HG02981 (cell line): ENCODE results near the gene FBXO38.
A peak's percentile ranks its signal among the peaks of the same experiment; 100 is the strongest.

Experiments used
- ATAC-seq: cut with Tn5 transposase; IDR thresholded peaks from one replicate; pipeline ENCODE4 v1.9.1; 2021; ENCODE audit warnings: mild to moderate bottlenecking, moderate library complexity; ENCODE audit not compliant: unreplicated experiment

FBXO38 gene

DNA sequence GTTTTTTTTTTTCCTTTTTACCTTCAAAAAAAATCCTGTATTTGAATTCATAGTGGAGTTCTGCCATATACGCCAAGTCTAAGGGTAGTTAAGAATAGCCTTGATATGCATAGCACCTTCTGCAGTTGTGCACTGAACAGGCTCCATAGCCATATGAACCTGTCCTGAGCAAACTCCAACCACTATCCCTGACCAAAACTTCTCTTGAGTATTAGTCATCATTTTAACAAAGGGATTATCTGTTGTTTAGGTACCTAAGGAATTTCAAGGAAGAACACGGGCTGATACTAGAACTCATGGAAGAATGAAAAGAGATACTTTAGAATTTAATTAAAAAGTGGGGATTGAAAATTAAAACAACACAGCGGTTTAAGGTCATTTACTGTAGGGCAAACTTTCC is 1.9 kb upstream of the FBXO38 start:
- no peak for ATAC-seq

DNA sequence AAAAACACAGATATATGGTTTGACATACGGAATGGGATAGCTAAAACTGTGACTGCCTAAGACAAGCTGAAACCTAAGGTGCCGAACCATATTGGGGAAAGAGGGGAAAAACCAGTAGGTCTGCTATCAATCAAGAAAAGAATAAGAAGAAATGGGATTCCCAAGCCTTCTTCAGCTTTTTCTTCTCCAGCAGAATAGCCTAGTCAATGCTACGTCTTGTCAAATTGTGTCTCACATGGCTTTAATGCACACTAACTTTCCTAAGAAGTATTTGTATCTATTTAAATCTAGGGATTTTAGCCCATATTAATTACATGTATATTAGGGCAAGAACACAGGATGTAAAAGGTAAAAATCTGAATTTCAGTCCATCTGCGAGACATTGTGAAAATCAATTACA is 797 bp upstream of the FBXO38 start:
- ATAC-seq = no peak

DNA sequence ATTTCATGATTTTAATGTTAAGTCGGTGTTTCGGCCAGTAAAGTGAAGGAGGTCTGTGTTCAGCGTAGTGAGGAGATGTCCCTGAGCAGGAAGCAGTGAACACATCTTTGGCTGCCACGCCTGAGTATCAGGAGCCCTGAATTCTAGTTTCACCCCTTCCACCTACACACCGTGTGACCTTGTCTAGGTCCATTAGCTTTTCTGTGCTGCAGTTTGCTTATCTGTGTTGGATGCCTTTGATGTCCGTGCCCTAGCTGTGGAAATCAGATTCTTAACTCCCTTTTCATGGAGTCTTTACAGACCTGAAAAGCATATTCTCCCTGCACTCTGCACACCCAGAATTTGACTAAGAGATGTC is 601 bp downstream of the FBXO38 start:
- ATAC-seq = peak; percentile 14

GRCh38 chr5:148385094-148385493 is 1.3 kb downstream of the FBXO38 start:
- no peak for ATAC-seq

- ATAC-seq = no peak
Observed at GRCh38 chr5:148386041-148386440, 2.3 kb downstream of the FBXO38 start.

DNA sequence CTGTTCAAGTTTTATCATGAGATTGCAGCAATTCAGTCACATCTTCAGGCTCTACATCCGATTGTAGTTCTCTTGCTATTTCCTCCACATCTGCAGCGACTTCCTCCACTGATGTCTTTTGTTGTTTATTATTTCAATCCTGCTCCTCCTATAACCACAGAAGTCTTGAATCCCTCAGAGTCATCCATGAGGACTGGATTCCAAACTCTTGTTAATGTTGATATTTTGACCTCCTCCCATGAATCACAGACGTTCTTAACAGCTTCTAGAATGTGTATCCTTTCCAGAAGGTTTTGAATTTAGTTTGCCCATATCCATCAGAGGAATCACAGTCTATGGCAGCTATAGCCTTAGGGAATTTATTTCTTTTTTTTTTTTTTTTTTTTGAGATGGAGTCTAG is 3.6 kb downstream of the FBXO38 start:
- ATAC-seq = no peak

GRCh38 chr5:148388696-148389095 is 4.9 kb downstream of the FBXO38 start:
- no peak for ATAC-seq

- ATAC-seq = no peak
Observed at GRCh38 chr5:148390914-148391313, 7.2 kb downstream of the FBXO38 start.

GRCh38 chr5:148391422-148391821 is 7.7 kb downstream of the FBXO38 start:
- no peak for ATAC-seq

- ATAC-seq = no peak
Observed at GRCh38 chr5:148393390-148393741, 9.6 kb downstream of the FBXO38 start.

DNA sequence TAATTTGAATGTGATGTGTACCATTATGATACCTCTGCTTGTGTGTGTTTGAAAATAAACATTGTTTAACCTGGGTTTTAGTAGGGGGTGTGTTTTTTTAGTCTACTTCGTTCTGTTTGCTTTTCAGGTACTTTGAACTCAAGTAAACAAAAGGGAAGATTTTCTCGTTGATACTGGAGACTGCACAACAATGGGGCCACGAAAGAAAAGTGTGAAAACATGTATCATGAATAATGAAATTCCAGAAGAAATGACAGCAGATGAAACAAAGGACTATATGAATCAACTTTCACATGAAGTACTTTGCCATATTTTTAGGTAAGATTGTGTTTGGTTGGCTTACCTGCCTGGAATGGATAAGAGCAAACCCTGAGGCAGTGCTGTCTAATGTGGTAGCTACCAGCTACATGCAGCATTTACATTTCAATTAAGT is 10.8 kb downstream of the FBXO38 start:
- no peak for ATAC-seq

DNA sequence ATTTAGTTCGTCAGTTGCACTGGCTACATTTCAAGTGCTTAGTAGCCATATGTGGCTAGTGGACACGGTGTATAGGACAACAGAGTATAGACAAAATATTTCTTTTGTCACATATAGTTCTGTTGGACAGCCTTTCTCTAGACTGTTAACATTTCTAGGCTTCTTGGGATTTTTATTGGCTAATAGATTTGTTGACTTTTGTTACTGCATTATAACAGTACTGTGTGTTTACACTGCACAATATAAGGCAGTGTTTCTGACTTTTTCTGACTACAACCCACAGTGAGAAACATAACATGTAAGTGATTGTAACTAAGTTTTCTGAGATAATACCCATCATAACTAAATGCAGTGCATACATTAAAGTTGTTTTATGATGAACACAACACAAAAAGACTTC is 11.3 kb downstream of the FBXO38 start:
- ATAC-seq = no peak

- ATAC-seq = no peak
Observed at GRCh38 chr5:148397968-148398595, 14.3 kb downstream of the FBXO38 start.

GRCh38 chr5:148398698-148399121 is 15.0 kb downstream of the FBXO38 start:
- ATAC-seq = no peak

DNA sequence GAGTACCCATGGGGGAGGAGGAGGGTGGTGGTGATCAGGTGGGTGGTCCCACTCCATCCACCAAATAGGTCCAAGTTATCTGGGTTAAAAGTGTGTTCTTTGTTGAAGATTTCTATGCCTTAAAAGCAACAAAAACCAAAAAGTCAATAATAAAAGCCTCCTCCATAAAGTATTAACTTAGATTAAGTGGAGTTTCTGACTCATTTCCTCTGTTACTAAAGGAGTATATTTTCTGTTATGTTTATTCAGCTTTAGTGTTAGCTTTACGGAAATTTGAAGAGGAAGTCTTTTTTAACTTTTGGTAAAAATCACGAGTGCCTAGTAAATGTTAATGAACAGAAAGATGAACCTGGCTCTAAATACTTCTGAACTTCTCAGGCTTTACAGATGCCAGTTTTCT is 17.8 kb downstream of the FBXO38 start:
- ATAC-seq = no peak

DNA sequence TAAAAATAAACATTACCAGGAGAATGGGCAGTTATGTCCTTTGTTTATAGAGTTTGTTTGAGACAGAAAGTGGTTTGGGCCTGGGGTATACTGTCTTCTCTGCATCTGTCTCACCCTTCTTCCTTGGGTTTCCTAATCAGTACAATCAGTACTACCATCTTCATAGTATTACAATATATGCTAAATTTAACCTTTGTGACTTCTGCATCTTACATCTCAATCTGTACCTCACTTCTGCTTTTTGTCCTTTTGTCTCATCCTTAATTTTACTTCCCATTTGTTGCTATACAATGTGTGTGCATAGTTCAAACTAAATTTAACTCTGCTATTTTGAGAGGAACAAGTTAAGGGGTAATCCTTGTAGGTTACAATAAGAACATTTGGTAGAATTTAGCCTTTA is 19.6 kb downstream of the FBXO38 start:
- peak; percentile 77 for ATAC-seq

- no peak for ATAC-seq
Observed at GRCh38 chr5:148406406-148406805, 22.6 kb downstream of the FBXO38 start.

- no peak for ATAC-seq
Observed at GRCh38 chr5:148408092-148408491, 24.3 kb downstream of the FBXO38 start.

- ATAC-seq = no peak
Observed at GRCh38 chr5:148412124-148412523, 28.4 kb downstream of the FBXO38 start.

DNA sequence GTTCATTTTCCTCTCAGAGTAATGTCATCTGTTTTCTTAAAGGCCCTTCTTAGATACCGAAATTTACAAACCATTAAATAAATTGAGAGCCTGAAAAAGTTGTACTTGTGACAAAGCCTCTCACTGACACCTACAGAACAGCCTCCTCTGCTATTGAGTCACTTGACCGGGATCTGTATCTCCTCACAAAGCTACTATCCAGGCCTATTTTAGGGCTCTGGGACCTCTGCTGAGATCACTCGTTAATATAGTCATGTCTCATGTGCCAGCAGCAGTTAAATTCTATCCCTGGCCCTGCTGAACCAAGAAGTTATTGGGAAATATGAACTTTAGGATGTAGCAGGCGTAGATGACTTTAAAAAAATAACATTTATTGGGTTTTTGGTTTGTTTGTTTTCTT is 31.1 kb downstream of the FBXO38 start:
- ATAC-seq = no peak

DNA sequence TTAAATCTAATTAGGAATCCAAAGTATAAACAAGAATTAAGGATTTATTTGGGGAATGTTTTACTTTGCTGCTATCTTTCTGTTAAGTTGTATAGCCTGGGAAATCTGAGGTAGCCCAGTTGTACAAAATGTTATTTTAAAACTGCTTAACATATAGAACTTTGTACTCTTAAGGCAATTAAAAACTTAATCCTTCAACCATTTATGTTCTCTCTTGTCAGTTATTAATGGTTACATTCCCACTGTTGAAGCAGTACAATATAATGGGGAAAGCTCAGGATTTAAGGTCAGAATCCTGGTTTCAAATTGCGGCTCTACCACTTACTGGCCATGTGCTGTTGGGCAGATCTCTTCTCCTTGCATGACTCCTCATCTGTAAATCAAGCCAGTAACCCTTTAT is 32.7 kb downstream of the FBXO38 start:
- no peak for ATAC-seq

GRCh38 chr5:148416921-148417320 is 33.2 kb downstream of the FBXO38 start:
- no peak for ATAC-seq

- ATAC-seq = no peak
Observed at GRCh38 chr5:148418511-148418910, 34.8 kb downstream of the FBXO38 start.

DNA sequence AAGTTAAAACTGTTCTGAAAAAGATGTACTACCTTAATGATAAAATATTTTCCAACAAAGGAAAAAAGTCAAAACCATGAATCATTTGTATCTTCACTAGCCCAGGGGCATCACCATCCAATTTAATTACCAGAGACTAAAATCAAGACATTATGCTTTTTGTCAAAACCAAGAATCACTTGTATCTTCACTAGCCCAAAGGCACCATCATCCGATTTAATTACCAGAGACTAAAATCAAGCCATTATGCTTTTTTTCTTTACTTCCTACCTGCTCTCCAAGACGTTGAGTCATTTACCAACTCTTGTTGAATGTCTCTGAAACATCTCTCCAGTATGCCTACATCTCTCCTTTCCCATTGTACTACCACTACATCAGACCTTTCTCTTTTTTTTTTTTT is 37.9 kb downstream of the FBXO38 start:
- ATAC-seq = no peak
